ENCODE results near the gene CSNK1E.
"Not testable (repeated sequence)": the region's sequence is repeated elsewhere in the genome, so short reads cannot be mapped to it uniquely, and the experiment has no call there.

DNA sequence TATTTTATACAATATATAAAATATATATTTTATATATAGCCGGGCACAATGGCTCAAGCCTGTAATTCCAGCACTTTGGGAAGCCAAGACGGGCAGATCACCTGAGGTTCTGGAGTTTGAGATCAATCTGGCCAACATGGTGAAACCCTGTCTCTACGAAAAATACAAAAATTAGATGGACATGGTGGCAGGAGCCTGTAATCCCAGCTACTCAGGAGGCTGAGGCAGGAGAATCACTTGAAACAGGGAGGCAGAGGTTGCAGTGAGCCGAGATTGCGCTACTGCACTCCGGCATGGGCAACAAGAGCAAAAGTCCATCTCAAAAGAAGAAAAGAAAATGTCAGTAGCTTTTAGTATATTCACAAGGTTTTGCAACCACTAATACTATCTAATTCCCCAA is 22.7 kb upstream of the CSNK1E start:
- TF ChIP-seq ZBTB11 (CRISPR knock-in tag; IDR thresholded peaks at IDR 0.05); SMARCC2 (IDR thresholded peaks at IDR 0.05; ENCODE audit: low read depth); EHMT2 (IDR thresholded peaks at IDR 0.05); EGR1 (conservative IDR thresholded peaks at IDR 0.05); PML (IDR thresholded peaks at IDR 0.05; ENCODE audit: low read length); STAG1 (CRISPR knock-in tag; IDR thresholded peaks at IDR 0.05; ENCODE audit: borderline replicate concordance); IRF1 (CRISPR knock-in tag; IDR thresholded peaks at IDR 0.05; ENCODE audit: borderline replicate concordance): not testable (repeated sequence)
